H9 (cell line): ENCODE data around the gene MAZ. TPM values are rescaled to one million over a fixed set of nuclear protein-coding genes. Genes with fewer than 3 reads are reported as not detected.

ENCODE experiments used
- DNase-seq: peaks from one replicate; pipeline ENCODE4 v3.0.0-alpha.2; 2017
- H2AFZ ChIP-seq: one replicate; pipeline ENCODE4 v1.6.1; 2013; ENCODE audit warnings: mild to moderate bottlenecking, low read length, control low read depth, moderate library complexity
- H2AK5ac ChIP-seq: 2 replicates; pipeline ENCODE4 v1.6.1; 2013; ENCODE audit warnings: low read length, control low read depth, mixed read lengths; ENCODE audit not compliant: insufficient read length
- H2BK120ac ChIP-seq: one replicate; pipeline ENCODE4 v1.6.1; 2013; ENCODE audit warnings: low read depth, mild to moderate bottlenecking, low read length, control low read depth, inconsistent platforms; ENCODE audit not compliant: poor library complexity, severe bottlenecking
- H2BK12ac ChIP-seq: 2 replicates; pipeline ENCODE4 v1.6.1; 2013; ENCODE audit warnings: low read length, control low read depth, mixed read lengths, low read depth; ENCODE audit not compliant: insufficient read length
- H2BK15ac ChIP-seq: 2 replicates; pipeline ENCODE4 v1.6.1; 2013; ENCODE audit warnings: low read depth, low read length, control low read depth
- H2BK20ac ChIP-seq: one replicate; pipeline ENCODE4 v1.6.1; 2013; ENCODE audit warnings: low read depth, mild to moderate bottlenecking, low read length, control low read depth, inconsistent platforms; ENCODE audit not compliant: poor library complexity, severe bottlenecking
- H2BK5ac ChIP-seq: 2 replicates; pipeline ENCODE4 v1.6.1; 2013; ENCODE audit warnings: low read length, control low read depth, mixed read lengths; ENCODE audit not compliant: insufficient read length
- H3K14ac ChIP-seq: 2 replicates; pipeline ENCODE4 v1.6.1; 2013; ENCODE audit warnings: low read length, control low read depth; ENCODE audit not compliant: insufficient read depth
- H3K18ac ChIP-seq: 2 replicates; pipeline ENCODE4 v1.6.1; 2013; ENCODE audit warnings: low read depth, mild to moderate bottlenecking, mixed read lengths, low read length, control low read depth; ENCODE audit not compliant: insufficient read length
- H3K23ac ChIP-seq: 2 replicates; pipeline ENCODE4 v1.6.1; 2013; ENCODE audit warnings: low read length, control low read depth, mixed read lengths, low read depth; ENCODE audit not compliant: insufficient read length
- H3K23me2 ChIP-seq: 2 replicates; pipeline ENCODE4 v1.6.1; 2013; ENCODE audit warnings: low read depth, mild to moderate bottlenecking, mixed read lengths, low read length, control low read depth; ENCODE audit not compliant: insufficient read length, poor library complexity, severe bottlenecking
- H3K27ac ChIP-seq: 2 replicates; pipeline ENCODE4 v1.5.1; 2013; ENCODE audit warnings: low read length, control low read depth, mixed read lengths, low read depth; ENCODE audit not compliant: insufficient read length
- H3K27me3 ChIP-seq: 2 replicates; pipeline ENCODE4 v1.6.1; 2013; ENCODE audit warnings: low read length, control low read depth, inconsistent platforms; ENCODE audit not compliant: insufficient read depth
- H3K4ac ChIP-seq: 2 replicates; pipeline ENCODE4 v1.6.1; 2013; ENCODE audit warnings: low read depth, mild to moderate bottlenecking, control low read depth, inconsistent platforms, low read length, moderate library complexity
- H3K4me1 ChIP-seq: 2 replicates; pipeline ENCODE4 v1.6.1; 2013; ENCODE audit warnings: low read length, control low read depth, inconsistent platforms; ENCODE audit not compliant: insufficient read depth
- H3K4me2 ChIP-seq: 2 replicates; pipeline ENCODE4 v1.6.1; 2013; ENCODE audit warnings: low read length, control low read depth, mixed read lengths; ENCODE audit not compliant: insufficient read length, insufficient read depth
- H3K56ac ChIP-seq: 2 replicates; pipeline ENCODE4 v1.6.1; 2013; ENCODE audit warnings: low read depth, mild to moderate bottlenecking, mixed read lengths, low read length, control low read depth; ENCODE audit not compliant: insufficient read length
- H3K79me1 ChIP-seq: 2 replicates; pipeline ENCODE4 v1.6.1; 2013; ENCODE audit warnings: low read depth, mild to moderate bottlenecking, moderate library complexity, low read length, control low read depth, inconsistent platforms; ENCODE audit not compliant: insufficient read depth, poor library complexity, severe bottlenecking
- H3K79me2 ChIP-seq: 2 replicates; pipeline ENCODE4 v1.6.1; 2013; ENCODE audit warnings: low read length, control low read depth, inconsistent platforms; ENCODE audit not compliant: insufficient read depth
- H3K9ac ChIP-seq: 2 replicates; pipeline ENCODE4 v1.6.1; 2013; ENCODE audit warnings: low read length, control low read depth, mixed read lengths; ENCODE audit not compliant: insufficient read length; ENCODE audit errors: extremely low read depth
- H3K9me3 ChIP-seq: one replicate; pipeline ENCODE4 v1.6.1; 2013; ENCODE audit warnings: low read depth, low read length, inconsistent platforms; ENCODE audit not compliant: control insufficient read depth
- H3T11ph ChIP-seq: one replicate; pipeline ENCODE4 v1.6.1; 2013; ENCODE audit warnings: mild to moderate bottlenecking, low read length, control low read depth, inconsistent platforms
- H4K20me1 ChIP-seq: one replicate; pipeline ENCODE4 v1.6.1; 2013; ENCODE audit not compliant: control insufficient read depth, insufficient read length, insufficient read depth
- H4K5ac ChIP-seq: 2 replicates; pipeline ENCODE4 v1.6.1; 2013; ENCODE audit warnings: low read depth, mild to moderate bottlenecking, mixed read lengths, low read length, control low read depth; ENCODE audit not compliant: insufficient read length
- H4K8ac ChIP-seq: replicated peaks from 2 replicates; pipeline ENCODE4 v1.6.1; 2013; ENCODE audit warnings: low read length, control low read depth, mixed read lengths, low read depth; ENCODE audit not compliant: insufficient read length
- H4K91ac ChIP-seq: 2 replicates; pipeline ENCODE4 v1.6.1; 2013; ENCODE audit warnings: low read depth, mild to moderate bottlenecking, moderate library complexity, mixed read lengths, low read length, control low read depth; ENCODE audit not compliant: insufficient read length
- H3K27ac Mint-ChIP-seq, 3 experiments: 2 replicates in 2 of 3; 3 replicates in 1 of 3; pipeline ENCODE4 v1.8.0; 2020 to 2021; ENCODE audit warnings: mixed read lengths in 3 of 3, mild to moderate bottlenecking in 1 of 3, moderate library complexity in 1 of 3
- H3K27me3 Mint-ChIP-seq: 2 replicates; pipeline ENCODE4 v1.8.0; 2021; ENCODE audit warnings: low read depth, mild to moderate bottlenecking, moderate library complexity, mixed read lengths
- H3K36me3 Mint-ChIP-seq, 3 experiments: 2 replicates in 2 of 3; 3 replicates in 1 of 3; pipeline ENCODE4 v1.8.0; 2020 to 2021; ENCODE audit warnings: low read depth in 3 of 3, mixed read lengths in 3 of 3; ENCODE audit not compliant: insufficient read depth in 1 of 3
- H3K4me1 Mint-ChIP-seq, 2 experiments: 2 replicates each; pipeline ENCODE4 v1.8.0; 2020; ENCODE audit warnings: mixed read lengths in 2 of 2
- H3K4me3 Mint-ChIP-seq, 2 experiments: 2 replicates in 1 of 2; 3 replicates in 1 of 2; pipeline ENCODE4 v1.8.0; 2020 to 2021; ENCODE audit warnings: mild to moderate bottlenecking in 2 of 2, mixed read lengths in 2 of 2, moderate library complexity in 1 of 2
- H3K9me3 Mint-ChIP-seq, 2 experiments: 2 replicates in 1 of 2; 3 replicates in 1 of 2; pipeline ENCODE4 v1.8.0; 2020; ENCODE audit warnings: mild to moderate bottlenecking in 2 of 2, mixed read lengths in 2 of 2, moderate library complexity in 1 of 2
- WGBS: extraction: QIAGEN DNeasy Blood & Tissue Kit; methylation state at CpG from one replicate; pipeline ENCODE4 v1.1.7; 2013; ENCODE audit warnings: missing lambda C conversion rate, low lambda C conversion rate, mixed read lengths; ENCODE audit not compliant: insufficient read length; ENCODE audit errors: extremely low coverage; 5-methylcytosine and 5-hydroxymethylcytosine counted together
- total RNA-seq: library from RNA; stranded (reverse); gene quantifications from 2 replicates; pipeline ENCODE4 v1.2.1, GENCODE V29; 2021
- TF ChIP-seq, protein P1 (sequence below): fragments of 200-600 bp; sonication (generic); conservative IDR thresholded peaks from 3 replicates; pipeline ENCODE4 v1.8.0; 2021; ENCODE audit warnings: antibody characterized with exemption, mild to moderate bottlenecking

Gene MAZ
- total RNA-seq, 1 experiment from 2014 or later = 412 TPM

- no peaks in the 10 kb centered on the region; a peak in 1 of 5 replicates for H3K9me3 Mint-ChIP-seq
- no peaks in the 10 kb centered on the region for H4K20me1 ChIP-seq
- peak overlapping the region; percentile 93 to 98 for H3K4me3 Mint-ChIP-seq
- H3K4me2 ChIP-seq = peak overlapping the region; percentile 48
- H3K27ac Mint-ChIP-seq = peak overlapping the region; percentile 100
- H3K23me2 ChIP-seq = peaks cover 19% of the 10 kb centered on the region
- H4K8ac ChIP-seq = no peak overlapping the region
- H4K5ac ChIP-seq = no peak overlapping the region
- peak overlapping the region; percentile 50 for H3K18ac ChIP-seq
- no peak overlapping the region for H2BK20ac ChIP-seq
- H2AFZ ChIP-seq = no peak overlapping the region
- no CpG with 5 or more reads among the region's 103 CpGs for WGBS
- H3K27ac ChIP-seq = no peak overlapping the region
- no peak overlapping the region for H2BK120ac ChIP-seq
- H3K14ac ChIP-seq = peak overlapping the region; percentile 10; the same call in 1 of the 2 replicates
- H2BK5ac ChIP-seq = no peak overlapping the region
- H3K9ac ChIP-seq = peak overlapping the region; percentile 67
- no peaks in the 10 kb centered on the region; the same call in 1 of the 2 replicates for H3K4me1 ChIP-seq
- no peak overlapping the region for H2BK15ac ChIP-seq
- no peak overlapping the region for H2AK5ac ChIP-seq
- no peak overlapping the region for H3K56ac ChIP-seq
- H4K91ac ChIP-seq = no peak overlapping the region
- H3K79me2 ChIP-seq = peaks cover 2% of the 10 kb centered on the region; the same call in 1 of the 2 replicates
- no peak overlapping the region for H3K4ac ChIP-seq
- no peaks in the 10 kb centered on the region for H3K27me3 ChIP-seq
- peak; percentile 99 for DNase-seq
- peaks cover 36 to 53% of the 10 kb centered on the region in 2 experiments for H3K4me1 Mint-ChIP-seq
- H3K27me3 Mint-ChIP-seq = peaks cover 1% of the 10 kb centered on the region
- no peak overlapping the region for H3T11ph ChIP-seq
- H2BK12ac ChIP-seq = no peak overlapping the region
- no peaks in the 10 kb centered on the region for H3K9me3 ChIP-seq
- H3K79me1 ChIP-seq = no peaks in the 10 kb centered on the region
- peaks cover 28 to 68% (median 45%) of the 10 kb centered on the region in 3 experiments for H3K36me3 Mint-ChIP-seq
- TF ChIP-seq, protein P1, sequence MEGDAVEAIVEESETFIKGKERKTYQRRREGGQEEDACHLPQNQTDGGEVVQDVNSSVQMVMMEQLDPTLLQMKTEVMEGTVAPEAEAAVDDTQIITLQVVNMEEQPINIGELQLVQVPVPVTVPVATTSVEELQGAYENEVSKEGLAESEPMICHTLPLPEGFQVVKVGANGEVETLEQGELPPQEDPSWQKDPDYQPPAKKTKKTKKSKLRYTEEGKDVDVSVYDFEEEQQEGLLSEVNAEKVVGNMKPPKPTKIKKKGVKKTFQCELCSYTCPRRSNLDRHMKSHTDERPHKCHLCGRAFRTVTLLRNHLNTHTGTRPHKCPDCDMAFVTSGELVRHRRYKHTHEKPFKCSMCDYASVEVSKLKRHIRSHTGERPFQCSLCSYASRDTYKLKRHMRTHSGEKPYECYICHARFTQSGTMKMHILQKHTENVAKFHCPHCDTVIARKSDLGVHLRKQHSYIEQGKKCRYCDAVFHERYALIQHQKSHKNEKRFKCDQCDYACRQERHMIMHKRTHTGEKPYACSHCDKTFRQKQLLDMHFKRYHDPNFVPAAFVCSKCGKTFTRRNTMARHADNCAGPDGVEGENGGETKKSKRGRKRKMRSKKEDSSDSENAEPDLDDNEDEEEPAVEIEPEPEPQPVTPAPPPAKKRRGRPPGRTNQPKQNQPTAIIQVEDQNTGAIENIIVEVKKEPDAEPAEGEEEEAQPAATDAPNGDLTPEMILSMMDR = no peak; the same call in 2 of the 3 replicates
- H3K23ac ChIP-seq = no peak overlapping the region
Observed at GRCh38 chr16:29805232-29806098, 864 bp upstream of the MAZ start.
